Measurements from ENCODE around the gene BRAT1.

GRCh38 chr7:2525658-2526630 is 29.4 kb downstream of the BRAT1 start:
- TF ChIP-seq, protein P1, sequence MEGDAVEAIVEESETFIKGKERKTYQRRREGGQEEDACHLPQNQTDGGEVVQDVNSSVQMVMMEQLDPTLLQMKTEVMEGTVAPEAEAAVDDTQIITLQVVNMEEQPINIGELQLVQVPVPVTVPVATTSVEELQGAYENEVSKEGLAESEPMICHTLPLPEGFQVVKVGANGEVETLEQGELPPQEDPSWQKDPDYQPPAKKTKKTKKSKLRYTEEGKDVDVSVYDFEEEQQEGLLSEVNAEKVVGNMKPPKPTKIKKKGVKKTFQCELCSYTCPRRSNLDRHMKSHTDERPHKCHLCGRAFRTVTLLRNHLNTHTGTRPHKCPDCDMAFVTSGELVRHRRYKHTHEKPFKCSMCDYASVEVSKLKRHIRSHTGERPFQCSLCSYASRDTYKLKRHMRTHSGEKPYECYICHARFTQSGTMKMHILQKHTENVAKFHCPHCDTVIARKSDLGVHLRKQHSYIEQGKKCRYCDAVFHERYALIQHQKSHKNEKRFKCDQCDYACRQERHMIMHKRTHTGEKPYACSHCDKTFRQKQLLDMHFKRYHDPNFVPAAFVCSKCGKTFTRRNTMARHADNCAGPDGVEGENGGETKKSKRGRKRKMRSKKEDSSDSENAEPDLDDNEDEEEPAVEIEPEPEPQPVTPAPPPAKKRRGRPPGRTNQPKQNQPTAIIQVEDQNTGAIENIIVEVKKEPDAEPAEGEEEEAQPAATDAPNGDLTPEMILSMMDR (conservative IDR thresholded peaks at IDR 0.05; ENCODE audit: low read length): no peak
- TF ChIP-seq EZH2phosphoT487 (IDR thresholded peaks at IDR 0.05; ENCODE audit: borderline replicate concordance): no peak

Data from Loucy (cell line).